Hematopoietic multipotent progenitor cell treated with erythropoietin and hydrocortisone succinate and interleukin-3 and kit ligand, for 4 days (in vitro differentiated cells): ENCODE data around the gene LRRN2.
"Not testable (repeated sequence)": the region's sequence is repeated elsewhere in the genome, so short reads cannot be mapped to it uniquely, and the experiment has no call there.

Source experiments
- DNase-seq: peaks from one replicate; pipeline ENCODE4 v3.0.0-alpha.2; 2015

LRRN2 gene

GRCh38 chr1:204685236-204686006, at the start of gene LRRN2:
Gene LRRN2 (minus strand): TSS chr1:204685738. CDS start chr1:204619992, 65,746 bp downstream.
- no peak for DNase-seq

- DNase-seq, result no peak
Observed at GRCh38 chr1:204735042-204735441, 49.5 kb upstream of the LRRN2 start.

GRCh38 chr1:204733869-204734596, 48.5 kb upstream of the LRRN2 start:
- no peak for DNase-seq

GRCh38 chr1:204733289-204733688, 47.8 kb upstream of the LRRN2 start:
- DNase-seq, result no peak

- no peak for DNase-seq
Observed at GRCh38 chr1:204731985-204732575, 46.5 kb upstream of the LRRN2 start.

- DNase-seq, result no peak
Observed at GRCh38 chr1:204731509-204731908, 46.0 kb upstream of the LRRN2 start.

- DNase-seq, result no peak
Observed at GRCh38 chr1:204730826-204731459, 45.4 kb upstream of the LRRN2 start.

GRCh38 chr1:204729516-204729915, 44.0 kb upstream of the LRRN2 start:
- no peak for DNase-seq

GRCh38 chr1:204728456-204728855, 42.9 kb upstream of the LRRN2 start:
- DNase-seq, result no peak

- DNase-seq, result no peak
Observed at GRCh38 chr1:204728045-204728444, 42.5 kb upstream of the LRRN2 start.

- not testable (repeated sequence) for DNase-seq
Observed at GRCh38 chr1:204727438-204727837, 41.9 kb upstream of the LRRN2 start.

- DNase-seq, result no peak
Observed at GRCh38 chr1:204726478-204726877, 40.9 kb upstream of the LRRN2 start.

GRCh38 chr1:204725821-204726448, 40.4 kb upstream of the LRRN2 start:
- DNase-seq, result no peak

- no peak for DNase-seq
Observed at GRCh38 chr1:204723131-204723787, 37.7 kb upstream of the LRRN2 start.

GRCh38 chr1:204721373-204722055, 36.0 kb upstream of the LRRN2 start:
- DNase-seq, result no peak

- DNase-seq, result no peak
Observed at GRCh38 chr1:204716660-204717059, 31.1 kb upstream of the LRRN2 start.

GRCh38 chr1:204714861-204715511, 29.4 kb upstream of the LRRN2 start:
- DNase-seq, result no peak

- no peak for DNase-seq
Observed at GRCh38 chr1:204714194-204714860, 28.8 kb upstream of the LRRN2 start.

GRCh38 chr1:204713541-204713940, 28.0 kb upstream of the LRRN2 start:
- DNase-seq, result no peak

- no peak for DNase-seq
Observed at GRCh38 chr1:204712708-204713430, 27.3 kb upstream of the LRRN2 start.
